Measurements from ENCODE around the gene CRYBG1.
"Not testable (repeated sequence)": the region's sequence is repeated elsewhere in the genome, so short reads cannot be mapped to it uniquely, and the experiment has no call there.

The CRYBG1 gene

GRCh38 chr6:106495014-106495413 is 134.5 kb downstream of the CRYBG1 start:
- DNase-seq (ENCODE audit: extremely low read depth in 1 of 2, low read depth in 1 of 2): no peak

GRCh38 chr6:106496823-106497222 is 136.3 kb downstream of the CRYBG1 start:
- DNase-seq (ENCODE audit: extremely low read depth in 1 of 2, low read depth in 1 of 2): no peak

DNA sequence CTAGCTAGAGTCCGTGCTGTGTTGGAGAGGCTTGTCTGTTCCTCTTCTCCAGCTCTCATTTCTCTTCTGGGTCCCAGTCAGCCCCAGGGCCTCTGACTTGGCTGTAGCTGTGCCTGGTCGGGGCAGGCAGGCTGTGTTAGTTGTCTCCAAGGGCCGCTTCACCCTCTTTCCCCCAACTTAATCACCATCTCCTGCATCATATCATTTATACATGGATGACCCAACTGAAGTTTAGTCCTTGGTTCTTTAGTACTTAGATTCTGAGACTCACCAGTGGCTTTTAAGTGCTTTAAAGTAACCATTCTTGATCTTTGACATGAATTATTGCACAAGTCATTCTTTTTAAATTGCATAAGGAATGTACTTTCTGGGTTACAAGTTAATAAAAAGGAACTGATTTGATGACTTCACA is 141.4 kb downstream of the CRYBG1 start:
- DNase-seq (ENCODE audit: extremely low read depth in 1 of 2, low read depth in 1 of 2): no peak

DNA sequence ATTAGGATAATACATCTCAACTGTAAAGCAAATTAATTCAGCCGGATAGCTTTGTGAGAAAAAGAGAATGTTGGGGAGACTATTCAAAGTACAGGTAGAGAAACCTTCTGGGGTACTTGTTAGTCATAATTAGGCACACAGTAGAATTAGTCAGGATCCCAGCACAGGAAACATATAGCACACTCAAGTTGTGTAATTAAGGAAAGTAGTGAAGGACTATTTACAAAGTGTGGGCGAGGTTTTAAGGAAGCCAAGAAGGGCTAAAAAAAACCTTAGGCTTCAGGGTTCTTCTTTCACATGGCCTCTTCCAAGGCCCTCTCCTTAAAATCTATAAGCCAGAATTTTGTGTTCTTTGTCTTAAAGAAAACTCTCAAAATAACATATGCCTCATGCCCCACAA is 142.0 kb downstream of the CRYBG1 start:
- DNase-seq (ENCODE audit: extremely low read depth in 1 of 2, low read depth in 1 of 2): no peak

- DNase-seq (ENCODE audit: extremely low read depth in 1 of 2, low read depth in 1 of 2): no peak
Measured at GRCh38 chr6:106508277-106508676, 147.8 kb downstream of the CRYBG1 start.

- DNase-seq (ENCODE audit: extremely low read depth in 1 of 2, low read depth in 1 of 2): no peak
Measured at GRCh38 chr6:106508834-106509233, 148.3 kb downstream of the CRYBG1 start.

DNA sequence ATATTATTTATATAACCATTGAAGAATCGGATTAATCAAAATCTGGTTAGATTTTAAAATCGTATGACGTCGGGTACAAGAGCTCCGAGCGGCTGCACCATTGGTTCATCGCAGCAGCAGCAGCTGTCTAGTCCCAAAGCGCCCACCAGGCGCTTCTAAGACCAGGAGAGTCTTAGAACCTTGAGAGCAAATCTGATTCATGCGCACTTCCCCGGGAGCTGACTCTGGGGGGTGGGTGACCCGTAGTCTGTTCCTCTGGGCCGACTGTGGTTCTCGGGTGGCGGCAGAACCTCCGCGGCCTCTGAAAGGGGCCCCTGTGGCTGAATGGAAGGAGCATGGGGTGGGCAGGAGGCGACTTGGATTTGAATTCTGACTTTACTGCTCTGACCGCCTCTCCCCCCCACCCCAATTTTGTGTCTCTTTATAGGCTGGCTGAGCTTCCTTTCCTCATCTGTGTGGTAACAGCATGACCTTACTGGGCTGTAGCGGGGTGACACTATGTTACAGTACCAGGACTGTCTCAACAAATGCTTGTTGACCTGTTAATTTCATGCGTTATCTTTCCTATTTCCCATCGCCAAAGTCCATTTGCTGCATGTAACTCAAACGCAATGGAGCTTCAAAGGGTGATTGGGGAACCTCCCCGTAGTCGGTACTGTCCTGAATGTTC is 149.0 kb downstream of the CRYBG1 start:
- DNase-seq (ENCODE audit: extremely low read depth in 1 of 2, low read depth in 1 of 2): peak in 1 of 2 donors; percentile 42

- DNase-seq (ENCODE audit: extremely low read depth in 1 of 2, low read depth in 1 of 2): peak in 1 of 2 donors; percentile 67
Measured at GRCh38 chr6:106510090-106510970, 149.8 kb downstream of the CRYBG1 start.

DNA sequence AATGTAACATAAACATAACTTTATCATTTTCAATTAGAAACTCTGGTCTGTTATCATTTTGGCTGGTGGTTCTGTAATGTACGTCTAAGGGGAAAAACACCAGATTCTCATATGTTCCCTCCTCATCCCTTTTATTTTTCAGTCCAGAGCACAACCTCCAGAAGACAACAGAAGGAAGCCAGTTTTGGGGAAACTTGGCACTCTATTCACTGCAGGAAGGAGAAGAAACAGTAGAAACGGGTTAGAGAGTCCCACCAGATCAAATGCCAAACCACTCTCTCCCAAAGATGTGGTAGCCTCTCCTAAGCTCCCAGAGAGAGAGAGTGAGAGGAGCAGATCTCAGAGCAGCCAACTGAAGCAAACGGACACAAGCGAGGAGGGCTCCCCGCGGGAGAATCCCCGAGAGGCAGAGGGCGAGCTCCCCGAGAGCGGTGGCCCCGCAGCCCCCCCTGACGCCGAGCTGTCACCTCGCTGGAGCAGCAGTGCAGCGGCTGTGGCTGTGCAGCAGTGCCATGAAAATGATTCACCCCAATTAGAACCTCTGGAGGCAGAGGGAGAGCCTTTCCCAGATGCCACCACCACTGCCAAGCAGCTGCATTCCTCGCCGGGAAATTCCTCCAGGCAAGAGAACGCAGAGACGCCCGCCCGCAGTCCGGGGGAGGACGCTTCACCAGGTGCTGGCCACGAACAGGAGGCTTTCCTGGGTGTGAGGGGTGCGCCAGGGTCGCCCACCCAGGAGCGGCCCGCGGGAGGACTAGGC is 151.0 kb downstream of the CRYBG1 start:
- DNase-seq (ENCODE audit: extremely low read depth in 1 of 2, low read depth in 1 of 2): no peak

DNA sequence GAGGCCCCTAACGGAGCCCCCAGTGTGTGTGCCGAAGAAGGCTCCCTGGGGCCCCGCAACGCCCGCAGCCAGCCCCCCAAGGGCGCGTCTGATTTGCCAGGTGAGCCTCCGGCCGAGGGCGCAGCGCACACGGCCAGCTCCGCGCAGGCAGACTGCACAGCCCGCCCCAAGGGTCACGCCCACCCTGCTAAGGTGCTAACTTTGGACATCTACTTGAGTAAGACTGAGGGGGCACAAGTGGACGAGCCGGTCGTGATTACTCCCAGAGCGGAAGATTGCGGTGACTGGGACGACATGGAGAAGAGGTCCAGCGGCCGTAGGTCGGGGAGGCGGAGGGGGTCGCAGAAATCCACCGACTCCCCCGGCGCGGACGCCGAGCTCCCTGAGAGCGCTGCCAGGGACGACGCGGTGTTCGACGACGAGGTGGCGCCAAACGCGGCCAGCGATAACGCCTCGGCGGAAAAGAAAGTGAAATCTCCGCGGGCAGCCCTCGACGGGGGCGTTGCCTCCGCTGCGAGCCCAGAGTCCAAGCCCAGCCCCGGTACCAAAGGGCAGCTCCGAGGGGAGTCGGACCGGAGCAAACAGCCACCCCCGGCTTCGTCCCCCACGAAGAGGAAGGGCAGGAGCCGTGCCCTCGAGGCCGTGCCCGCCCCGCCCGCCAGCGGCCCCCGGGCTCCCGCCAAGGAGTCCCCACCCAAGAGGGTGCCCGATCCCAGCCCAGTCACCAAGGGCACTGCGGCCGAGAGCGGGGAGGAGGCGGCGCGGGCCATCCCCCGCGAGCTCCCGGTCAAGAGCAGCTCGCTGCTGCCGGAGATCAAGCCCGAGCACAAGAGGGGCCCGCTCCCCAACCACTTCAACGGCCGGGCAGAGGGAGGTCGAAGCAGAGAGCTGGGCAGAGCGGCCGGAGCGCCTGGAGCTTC is 151.8 kb downstream of the CRYBG1 start:
- DNase-seq (ENCODE audit: extremely low read depth in 1 of 2, low read depth in 1 of 2): peak in 1 of 2 donors; percentile 60

DNA sequence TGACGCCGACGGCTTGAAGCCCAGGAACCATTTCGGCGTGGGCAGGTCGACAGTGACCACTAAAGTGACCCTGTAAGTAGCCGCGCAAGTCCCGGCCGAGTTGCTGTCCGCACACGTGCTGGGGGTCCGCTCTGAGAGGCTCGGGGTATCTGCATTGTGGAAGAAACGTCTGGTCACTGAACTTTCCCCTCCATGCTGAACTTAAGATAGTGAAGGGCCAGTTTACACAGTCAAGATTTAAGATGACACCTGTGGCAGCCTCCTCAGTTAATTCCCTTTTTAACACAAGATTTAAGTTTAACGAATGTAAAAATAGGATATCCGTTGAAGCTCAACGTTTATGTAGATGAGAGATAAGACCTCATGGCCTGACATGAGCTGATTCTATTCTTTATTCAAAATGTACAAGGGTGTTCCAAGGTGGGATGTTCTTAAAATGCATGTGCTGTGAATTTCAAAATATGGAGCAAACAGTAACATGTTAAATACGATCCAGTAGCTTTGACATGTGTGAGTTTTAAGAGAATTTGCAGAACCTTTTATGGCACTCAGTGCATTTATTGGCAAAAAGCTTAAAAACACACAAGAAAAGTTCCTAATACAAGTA is 152.6 kb downstream of the CRYBG1 start:
- DNase-seq (ENCODE audit: extremely low read depth in 1 of 2, low read depth in 1 of 2): no peak

DNA sequence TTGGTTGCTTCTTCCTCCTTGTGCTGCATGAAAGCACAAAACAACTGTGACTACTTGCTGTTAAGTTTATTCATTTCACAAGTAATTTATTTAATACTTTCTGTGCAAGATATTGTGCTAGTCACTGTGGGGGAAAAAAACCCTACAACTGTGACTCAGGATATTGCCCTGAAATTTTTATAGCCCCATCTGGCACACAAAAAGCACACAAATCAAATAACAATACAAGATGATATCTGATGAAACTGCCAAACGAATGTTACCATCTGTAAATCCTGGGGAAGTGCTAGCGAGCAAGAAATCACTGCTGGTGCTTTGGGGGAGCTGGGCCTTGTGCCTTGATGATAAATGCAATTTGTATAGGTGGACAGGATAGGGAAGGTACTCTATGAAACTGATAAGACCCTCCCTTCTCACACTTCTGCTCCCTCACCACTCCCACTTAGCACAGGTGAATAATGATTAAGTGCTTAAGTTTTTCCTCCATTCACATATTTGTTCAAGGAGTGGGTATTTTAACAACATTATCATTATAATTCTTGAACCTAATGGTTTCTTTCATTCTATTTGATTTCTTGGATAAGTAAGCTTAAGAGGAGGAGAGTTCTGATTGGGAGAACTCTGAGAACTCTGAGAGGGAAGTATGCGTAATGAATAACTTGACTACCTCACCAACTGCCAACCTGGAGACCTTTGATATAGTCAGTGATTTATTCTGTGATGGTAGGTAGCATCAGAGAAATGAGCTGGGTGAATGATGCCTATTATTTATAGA is 153.5 kb downstream of the CRYBG1 start:
- DNase-seq (ENCODE audit: extremely low read depth in 1 of 2, low read depth in 1 of 2): no peak

GRCh38 chr6:106514583-106514885 is 154.0 kb downstream of the CRYBG1 start:
- no peak for DNase-seq (ENCODE audit: extremely low read depth in 1 of 2, low read depth in 1 of 2)

DNA sequence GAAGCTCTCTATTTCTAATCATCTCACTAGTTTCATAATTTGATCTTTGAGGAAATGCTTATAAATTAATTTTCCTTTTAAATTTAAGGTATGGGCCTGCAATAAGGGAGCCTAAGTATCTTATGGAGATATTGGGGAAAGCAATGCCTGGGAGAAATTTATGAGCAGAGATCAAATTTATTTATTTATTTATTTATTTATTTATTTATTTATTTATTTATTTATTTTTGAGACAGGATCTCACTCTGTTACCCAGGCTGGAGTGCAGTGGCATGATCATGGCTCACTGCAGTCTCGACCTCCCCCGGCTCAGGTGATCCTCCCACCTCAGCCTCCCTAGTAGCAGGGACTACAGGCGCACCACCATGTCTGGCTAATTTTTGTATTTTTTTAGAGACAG is 155.1 kb downstream of the CRYBG1 start:
- DNase-seq (ENCODE audit: extremely low read depth in 1 of 2, low read depth in 1 of 2): not testable (repeated sequence)

DNA sequence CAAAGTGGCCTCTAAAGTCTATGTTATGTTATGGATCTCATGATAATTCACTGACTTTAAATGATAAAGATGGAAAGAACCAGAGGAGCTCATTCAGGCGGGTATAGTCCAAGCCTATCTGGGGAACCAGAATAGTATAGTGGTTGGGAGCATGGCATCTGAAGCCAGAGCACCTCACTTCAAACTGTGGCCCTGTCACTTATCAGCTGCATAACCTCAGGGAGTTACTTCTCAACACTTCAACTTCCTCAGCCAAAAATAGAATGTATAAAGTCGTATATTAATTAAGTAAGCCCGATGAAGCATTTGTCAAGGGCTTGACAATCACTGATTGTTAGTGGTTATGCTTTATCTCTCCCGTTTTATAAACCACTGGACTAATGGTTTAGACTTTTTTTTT is 156.1 kb downstream of the CRYBG1 start:
- DNase-seq (ENCODE audit: extremely low read depth in 1 of 2, low read depth in 1 of 2): no peak

DNA sequence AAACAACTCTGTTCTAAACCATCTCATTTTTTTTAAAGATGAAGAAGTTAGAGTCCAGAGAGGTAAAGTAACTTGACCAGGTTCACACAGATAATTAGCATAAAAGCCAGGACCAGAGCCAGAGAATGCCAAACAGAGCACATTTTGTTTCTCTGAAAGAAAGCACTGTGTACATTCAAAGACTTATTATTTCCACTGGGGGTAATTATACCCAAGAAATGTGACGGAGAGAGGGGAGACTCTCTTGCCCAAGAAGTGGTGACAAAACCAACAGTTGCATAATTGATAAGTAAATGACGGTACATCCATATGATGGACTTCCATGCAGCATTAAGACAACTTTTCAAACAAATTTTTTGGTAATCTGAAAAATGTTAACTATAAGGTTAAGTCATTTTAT is 157.2 kb downstream of the CRYBG1 start:
- no peak for DNase-seq (ENCODE audit: extremely low read depth in 1 of 2, low read depth in 1 of 2)

- DNase-seq (ENCODE audit: extremely low read depth in 1 of 2, low read depth in 1 of 2): no peak
Measured at GRCh38 chr6:106518748-106519147, 158.2 kb downstream of the CRYBG1 start.

- peak in 1 of 2 donors; percentile 82 for DNase-seq (ENCODE audit: extremely low read depth in 1 of 2, low read depth in 1 of 2)
Measured at GRCh38 chr6:106519460-106520394, 159.2 kb downstream of the CRYBG1 start.

Measured in stimulated activated CD8-positive, alpha-beta memory T cell treated with anti-CD3 and anti-CD28 coated beads, Interleukin-7, amount 100 ng/mL, for 48 hours (primary cell).